GM12892 (cell line): ENCODE data around the gene HJURP.

ENCODE experiments used
- POLR2A ChIP-seq: IDR thresholded peaks from 2 replicates; pipeline ENCODE4 v1.6.1; 2011; ENCODE audit warnings: low read depth, low read length, control low read depth
- POLR2AphosphoS5 ChIP-seq: IDR thresholded peaks from 2 replicates; pipeline ENCODE4 v1.6.1; 2011; ENCODE audit warnings: low read depth, low read length, control low read depth
- TAF1 ChIP-seq: IDR thresholded peaks from 2 replicates; pipeline ENCODE4 v1.6.1; 2011; ENCODE audit warnings: low read depth, mild to moderate bottlenecking, control low read depth, low read length, borderline replicate concordance

GRCh38 chr2:233796254-233796653, 58.1 kb downstream of the HJURP start:
- TF ChIP-seq POLR2A (no peak), POLR2AphosphoS5 (no peak), TAF1 (no peak)
